GM18508 (cell line): ENCODE data around the gene MSX2.

ENCODE experiments used
- ATAC-seq: cut with Tn5 transposase; IDR thresholded peaks from one replicate; pipeline ENCODE4 v1.9.1; 2021; ENCODE audit warnings: moderate number of reproducible peaks; ENCODE audit not compliant: insufficient read depth, unreplicated experiment

Gene MSX2

DNA sequence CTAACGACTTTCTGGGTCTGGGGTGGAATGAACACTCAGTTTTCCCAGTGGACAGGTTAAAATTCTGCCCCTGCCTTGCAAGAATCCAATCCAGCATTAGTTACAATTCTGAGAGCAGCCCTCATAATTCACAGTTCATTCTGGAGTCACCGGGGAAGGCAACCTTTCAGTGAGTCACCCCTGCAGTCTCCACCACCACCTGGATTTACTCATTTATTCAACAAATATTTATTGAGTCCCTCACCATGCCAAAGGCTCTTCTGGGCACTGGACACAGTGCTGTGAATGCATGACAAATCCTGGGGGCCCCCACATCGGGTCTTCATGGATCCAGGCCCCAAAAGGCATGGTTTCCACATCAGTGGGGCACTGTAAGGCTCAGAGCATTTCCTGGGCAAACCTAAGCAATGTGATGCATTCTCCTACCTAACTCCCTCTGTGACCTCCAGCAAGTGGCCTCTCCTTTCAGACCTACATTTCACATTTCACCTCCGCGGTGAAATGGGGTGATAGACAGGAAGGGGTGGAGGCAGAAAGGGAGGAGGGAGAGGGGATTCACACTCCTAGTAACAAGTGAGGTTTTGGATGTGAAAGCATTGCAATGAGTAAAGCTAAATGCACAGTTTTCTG, 6.4 kb upstream of the MSX2 start:
- no peak for ATAC-seq

DNA sequence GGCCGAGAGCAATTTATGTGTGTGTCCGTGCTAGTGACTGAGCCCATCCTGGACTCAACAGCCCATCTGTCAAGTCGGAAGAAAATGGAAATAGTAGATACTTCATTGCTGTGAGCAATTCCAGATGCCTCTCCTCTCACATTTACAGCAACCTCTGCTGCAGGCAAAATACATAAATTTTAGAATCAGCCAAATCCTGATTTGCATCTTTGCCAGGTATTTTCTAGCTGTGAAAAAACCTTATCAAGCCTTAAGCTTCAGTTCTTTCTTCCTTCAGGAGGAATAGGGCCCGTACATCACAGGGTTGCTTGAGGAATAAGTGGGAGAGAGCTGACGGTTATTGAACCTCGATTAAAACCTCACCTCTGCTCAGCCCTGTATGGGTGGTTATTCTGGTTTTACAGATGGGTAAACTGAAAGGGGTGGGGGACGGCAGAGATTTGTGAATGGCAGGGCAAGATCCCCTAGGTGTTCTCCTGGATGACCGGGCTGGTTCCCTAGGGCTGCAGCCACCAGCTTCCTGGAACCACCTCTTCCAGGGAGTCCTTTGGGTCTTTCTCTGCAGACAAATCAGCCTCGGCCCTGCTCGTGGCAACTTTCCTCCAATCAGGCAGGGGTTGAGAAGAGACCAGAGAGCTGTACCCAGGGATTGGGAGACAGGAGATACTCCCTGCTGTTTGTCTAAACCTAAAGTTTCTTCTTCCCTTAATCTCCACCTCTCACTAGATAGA, 5.3 kb upstream of the MSX2 start:
- no peak for ATAC-seq

DNA sequence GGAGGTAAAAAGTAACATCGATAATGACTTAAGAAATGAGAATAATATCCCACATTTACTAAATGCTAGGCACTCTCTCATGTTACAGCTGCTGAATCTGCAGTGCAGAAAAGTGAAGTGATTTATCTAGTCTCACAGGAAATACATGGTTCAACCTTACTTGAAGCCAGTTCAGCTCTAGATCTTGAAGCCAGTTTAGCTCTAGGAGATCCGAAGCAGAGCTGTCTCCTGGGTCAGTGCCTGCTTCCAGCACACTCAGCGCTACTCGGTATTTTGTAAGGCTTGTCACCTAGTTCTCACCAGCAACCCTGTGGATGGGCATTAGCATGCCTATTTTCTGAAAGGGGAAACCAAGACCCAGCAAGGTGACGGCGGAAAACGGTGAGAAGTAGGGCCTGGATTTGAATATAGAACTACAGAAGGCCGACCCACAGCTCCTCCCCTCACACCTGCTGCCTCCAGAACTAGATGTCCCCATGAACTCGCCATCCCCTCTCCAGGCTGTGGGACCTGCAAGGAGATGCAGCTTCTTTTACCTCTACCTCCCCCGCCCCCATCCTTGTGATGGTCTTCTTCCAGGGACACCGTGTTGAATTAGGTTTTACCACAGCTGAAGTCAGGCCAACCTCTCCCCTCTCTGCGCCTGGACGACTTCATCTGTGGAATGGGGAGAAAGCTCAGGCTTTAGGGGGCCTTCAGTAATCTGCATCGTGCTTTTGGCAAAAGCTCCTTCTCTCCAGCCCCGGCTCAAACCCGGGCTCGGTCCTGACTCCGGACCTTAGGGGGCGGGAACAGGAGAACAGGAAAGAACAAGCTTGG, 4.4 kb upstream of the MSX2 start:
- ATAC-seq, result no peak

DNA sequence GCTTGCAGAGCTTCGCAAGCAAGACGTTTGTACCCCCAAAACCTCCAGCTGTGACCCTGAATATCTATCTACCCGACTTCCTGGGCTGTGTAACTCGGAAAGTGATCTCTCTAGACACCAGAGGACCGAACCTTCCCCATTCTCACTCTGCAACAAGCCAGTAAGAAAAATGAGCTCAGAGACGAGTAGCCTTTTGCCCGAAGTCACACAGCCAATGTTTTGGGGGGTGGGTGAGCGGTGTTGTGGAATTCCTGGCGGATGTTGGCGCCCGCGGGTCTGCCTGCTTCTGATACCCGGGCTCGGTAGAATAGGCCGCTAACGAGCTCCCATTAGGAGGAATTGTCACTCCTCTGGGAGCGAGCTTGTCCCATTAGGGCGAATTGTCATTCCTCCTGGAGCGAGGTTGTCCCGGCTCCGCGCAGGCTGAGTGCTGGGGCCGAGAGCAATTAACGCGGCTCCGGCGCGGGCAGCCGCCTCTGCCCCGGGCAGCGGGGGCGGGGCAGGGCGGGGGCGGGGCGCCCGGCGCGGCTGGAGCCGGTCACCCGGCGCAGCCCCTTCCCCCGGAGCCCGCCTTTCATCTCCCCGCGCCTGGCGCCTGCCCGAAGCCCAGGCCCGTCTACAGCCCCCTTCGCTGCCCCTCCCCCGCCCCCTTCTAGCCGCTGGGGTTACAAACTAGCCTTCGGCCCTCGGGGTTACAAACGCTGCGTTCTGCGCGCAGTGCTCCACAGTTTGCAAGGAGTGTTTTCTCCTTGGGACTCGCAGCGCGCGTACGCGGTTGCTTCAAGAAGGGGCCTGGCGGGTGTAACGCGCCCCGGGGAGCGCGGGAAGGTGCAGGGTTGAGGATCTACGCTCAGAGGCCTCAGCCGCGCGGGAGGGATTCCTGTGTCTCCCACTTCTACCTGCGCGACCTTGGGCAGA, 3.5 kb upstream of the MSX2 start:
- no peak for ATAC-seq

GRCh38 chr5:174721530-174722432, 2.6 kb upstream of the MSX2 start:
- ATAC-seq, result no peak

- no peak for ATAC-seq
Measured at GRCh38 chr5:174722500-174722899, 1.9 kb upstream of the MSX2 start.

GRCh38 chr5:174723315-174723978, 935 bp upstream of the MSX2 start:
- no peak for ATAC-seq

- no peak for ATAC-seq
Measured at GRCh38 chr5:174723979-174724483, 351 bp upstream of the MSX2 start.

DNA sequence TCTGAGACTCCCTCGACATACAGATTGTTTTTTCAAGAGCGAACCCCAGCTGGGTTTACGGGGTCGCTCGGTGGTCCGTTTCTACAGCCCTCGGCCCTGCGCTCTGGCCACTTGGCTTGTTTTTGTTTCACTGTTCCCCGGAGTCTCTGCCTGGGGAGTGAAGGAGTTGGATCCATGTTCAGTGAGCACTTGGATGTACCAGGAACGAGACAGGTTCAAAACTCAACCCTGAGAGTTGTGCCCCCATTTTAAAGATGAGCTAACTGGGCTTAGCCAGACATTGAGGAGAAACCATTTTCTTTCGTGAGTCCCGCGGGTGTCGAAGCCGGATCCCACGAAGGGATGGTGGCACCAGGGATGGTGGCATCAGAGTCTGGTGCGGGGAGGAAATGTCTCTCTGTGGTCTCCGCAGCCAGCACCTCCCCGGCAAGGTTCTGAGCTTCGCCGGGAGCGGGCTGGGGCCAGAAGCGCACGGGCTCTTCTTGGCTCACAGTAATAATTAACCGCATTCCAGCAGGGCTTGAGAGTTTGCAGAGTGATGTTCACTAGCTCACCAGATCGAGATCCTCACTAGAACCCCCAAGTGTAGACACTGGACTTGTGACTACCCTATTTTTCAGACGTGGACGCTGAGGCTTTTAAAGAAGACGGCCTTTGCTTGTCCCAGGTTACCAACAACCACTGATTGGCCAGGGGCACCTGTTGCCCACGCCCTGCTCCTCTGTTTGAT, 1.0 kb downstream of the MSX2 start:
- no peak for ATAC-seq

DNA sequence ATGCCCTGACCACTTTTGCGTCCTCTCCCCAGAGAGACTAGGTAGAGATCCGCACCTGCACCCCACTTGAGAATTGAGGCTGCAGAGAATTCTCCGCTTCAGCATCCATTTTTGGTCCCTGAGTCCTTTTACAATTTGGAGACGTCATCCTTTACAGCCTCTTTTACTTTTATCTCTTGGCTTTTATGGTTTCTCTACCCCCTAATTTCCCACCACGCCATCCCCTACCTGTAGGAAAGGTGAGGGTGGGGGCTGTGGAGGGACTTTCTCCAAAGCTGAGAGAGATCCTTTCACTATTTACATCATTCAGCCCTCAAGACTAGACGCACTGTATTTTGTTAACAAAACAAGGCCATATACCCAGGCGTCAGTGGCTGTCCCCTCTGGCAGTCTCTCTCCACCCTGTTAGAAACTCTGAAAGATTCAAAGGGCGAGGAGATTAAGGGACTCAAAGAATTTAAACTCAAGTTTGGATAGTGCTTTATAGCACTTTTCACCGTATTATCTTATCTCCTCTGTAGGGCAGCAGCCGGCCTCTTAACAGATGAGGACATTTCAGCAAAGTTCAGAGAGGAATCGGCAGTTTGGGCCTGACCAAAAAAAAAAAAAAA, 1.7 kb downstream of the MSX2 start:
- no peak for ATAC-seq

GRCh38 chr5:174726916-174727793, 2.8 kb downstream of the MSX2 start:
- no peak for ATAC-seq

GRCh38 chr5:174727794-174728680, 3.7 kb downstream of the MSX2 start:
- no peak for ATAC-seq

DNA sequence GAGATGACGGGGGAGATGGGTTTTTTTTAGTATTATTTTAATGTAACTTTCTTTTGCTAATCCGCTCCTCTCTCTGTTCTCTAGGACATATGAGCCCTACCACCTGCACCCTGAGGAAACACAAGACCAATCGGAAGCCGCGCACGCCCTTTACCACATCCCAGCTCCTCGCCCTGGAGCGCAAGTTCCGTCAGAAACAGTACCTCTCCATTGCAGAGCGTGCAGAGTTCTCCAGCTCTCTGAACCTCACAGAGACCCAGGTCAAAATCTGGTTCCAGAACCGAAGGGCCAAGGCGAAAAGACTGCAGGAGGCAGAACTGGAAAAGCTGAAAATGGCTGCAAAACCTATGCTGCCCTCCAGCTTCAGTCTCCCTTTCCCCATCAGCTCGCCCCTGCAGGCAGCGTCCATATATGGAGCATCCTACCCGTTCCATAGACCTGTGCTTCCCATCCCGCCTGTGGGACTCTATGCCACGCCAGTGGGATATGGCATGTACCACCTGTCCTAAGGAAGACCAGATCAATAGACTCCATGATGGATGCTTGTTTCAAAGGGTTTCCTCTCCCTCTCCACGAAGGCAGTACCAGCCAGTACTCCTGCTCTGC, 4.8 kb downstream of the MSX2 start:
- ATAC-seq, result no peak

GRCh38 chr5:174731214-174732035, 7.0 kb downstream of the MSX2 start:
- no peak for ATAC-seq
